ENCODE results near the gene POMC.

The POMC gene

GRCh38 chr2:25197336-25198208, 29.2 kb upstream of the POMC start:
- H3K9me3 ChIP-seq (ENCODE audit: low read length): no peaks in the 10 kb centered on the region
- H3K36me3 ChIP-seq (ENCODE audit: insufficient read depth, low read length): no peaks in the 10 kb centered on the region
- H3K4me1 ChIP-seq (ENCODE audit: insufficient read depth, low read length): peaks cover 10% of the 10 kb centered on the region
- H3K4me3 ChIP-seq (ENCODE audit: low read length): no peak overlapping the region
- peaks cover 17% of the 10 kb centered on the region for H3K27me3 ChIP-seq (ENCODE audit: insufficient read depth, low read length)
- H2AFZ ChIP-seq (ENCODE audit: low read depth, low read length): no peak overlapping the region

GRCh38 chr2:25194576-25195122, 26.3 kb upstream of the POMC start:
- H3K27me3 ChIP-seq (ENCODE audit: insufficient read depth, low read length): peaks cover 20% of the 10 kb centered on the region
- no peak overlapping the region for H3K4me3 ChIP-seq (ENCODE audit: low read length)
- no peaks in the 10 kb centered on the region for H3K9me3 ChIP-seq (ENCODE audit: low read length)
- H3K4me1 ChIP-seq (ENCODE audit: insufficient read depth, low read length): peaks cover 18% of the 10 kb centered on the region
- H2AFZ ChIP-seq (ENCODE audit: low read depth, low read length): no peak overlapping the region
- H3K36me3 ChIP-seq (ENCODE audit: insufficient read depth, low read length): no peaks in the 10 kb centered on the region

GRCh38 chr2:25190536-25190935, 22.2 kb upstream of the POMC start:
- Histone ChIP-seq H2AFZ (ENCODE audit: low read depth, low read length) (no peak overlapping the region), H3K9me3 (ENCODE audit: low read length) (no peaks in the 10 kb centered on the region), H3K4me3 (ENCODE audit: low read length) (no peak overlapping the region), H3K36me3 (ENCODE audit: insufficient read depth, low read length) (no peaks in the 10 kb centered on the region), H3K27me3 (ENCODE audit: insufficient read depth, low read length) (peaks cover 9% of the 10 kb centered on the region), H3K4me1 (ENCODE audit: insufficient read depth, low read length) (peaks cover 14% of the 10 kb centered on the region)

- H3K4me1 ChIP-seq (ENCODE audit: insufficient read depth, low read length): peaks cover 10% of the 10 kb centered on the region
- no peak overlapping the region for H2AFZ ChIP-seq (ENCODE audit: low read depth, low read length)
- peaks cover 4% of the 10 kb centered on the region for H3K27me3 ChIP-seq (ENCODE audit: insufficient read depth, low read length)
These were observed 20.0 kb upstream of the POMC start for GRCh38 chr2:25188405-25188804.

GRCh38 chr2:25187729-25188350, 19.5 kb upstream of the POMC start:
- Histone ChIP-seq H3K4me1 (ENCODE audit: insufficient read depth, low read length) (peaks cover 10% of the 10 kb centered on the region), H2AFZ (ENCODE audit: low read depth, low read length) (no peak overlapping the region), H3K27me3 (ENCODE audit: insufficient read depth, low read length) (peaks cover 4% of the 10 kb centered on the region), H3K36me3 (ENCODE audit: insufficient read depth, low read length) (no peaks in the 10 kb centered on the region), H3K4me3 (ENCODE audit: low read length) (no peak overlapping the region), H3K9me3 (ENCODE audit: low read length) (no peaks in the 10 kb centered on the region)

More at GRCh38 chr2:25188405-25188804, 20.0 kb upstream of the POMC start:
- no peaks in the 10 kb centered on the region for H3K36me3 ChIP-seq (ENCODE audit: insufficient read depth, low read length)
- no peaks in the 10 kb centered on the region for H3K9me3 ChIP-seq (ENCODE audit: low read length)
- H3K4me3 ChIP-seq (ENCODE audit: low read length): no peak overlapping the region

- Histone ChIP-seq H3K4me3 (ENCODE audit: low read length) (no peak overlapping the region), H3K4me1 (ENCODE audit: insufficient read depth, low read length) (no peaks in the 10 kb centered on the region), H2AFZ (ENCODE audit: low read depth, low read length) (no peak overlapping the region), H3K9me3 (ENCODE audit: low read length) (no peaks in the 10 kb centered on the region), H3K36me3 (ENCODE audit: insufficient read depth, low read length) (no peaks in the 10 kb centered on the region), H3K27me3 (ENCODE audit: insufficient read depth, low read length) (no peaks in the 10 kb centered on the region)
These were observed 15.9 kb upstream of the POMC start for GRCh38 chr2:25184254-25184653.

- H3K4me1 ChIP-seq (ENCODE audit: insufficient read depth, low read length): peaks cover 25% of the 10 kb centered on the region
- no peak overlapping the region for H3K4me3 ChIP-seq (ENCODE audit: low read length)
- H2AFZ ChIP-seq (ENCODE audit: low read depth, low read length): no peak overlapping the region
- H3K36me3 ChIP-seq (ENCODE audit: insufficient read depth, low read length): no peaks in the 10 kb centered on the region
- peaks cover 3% of the 10 kb centered on the region for H3K27me3 ChIP-seq (ENCODE audit: insufficient read depth, low read length)
- no peaks in the 10 kb centered on the region for H3K9me3 ChIP-seq (ENCODE audit: low read length)
These were observed 10.6 kb upstream of the POMC start for GRCh38 chr2:25178976-25179375.

- Histone ChIP-seq H3K9me3 (ENCODE audit: low read length) (no peaks in the 10 kb centered on the region), H3K4me1 (ENCODE audit: insufficient read depth, low read length) (peaks cover 25% of the 10 kb centered on the region), H3K4me3 (ENCODE audit: low read length) (no peak overlapping the region), H3K36me3 (ENCODE audit: insufficient read depth, low read length) (no peaks in the 10 kb centered on the region), H2AFZ (ENCODE audit: low read depth, low read length) (no peak overlapping the region), H3K27me3 (ENCODE audit: insufficient read depth, low read length) (peaks cover 4% of the 10 kb centered on the region)
These were observed 8.8 kb upstream of the POMC start for GRCh38 chr2:25177211-25177611.

- Histone ChIP-seq H2AFZ (ENCODE audit: low read depth, low read length) (no peak overlapping the region), H3K36me3 (ENCODE audit: insufficient read depth, low read length) (no peaks in the 10 kb centered on the region), H3K27me3 (ENCODE audit: insufficient read depth, low read length) (peaks cover 4% of the 10 kb centered on the region), H3K4me3 (ENCODE audit: low read length) (no peak overlapping the region), H3K4me1 (ENCODE audit: insufficient read depth, low read length) (peaks cover 25% of the 10 kb centered on the region), H3K9me3 (ENCODE audit: low read length) (no peaks in the 10 kb centered on the region)
These were observed 8.3 kb upstream of the POMC start for GRCh38 chr2:25176541-25177181.

GRCh38 chr2:25176138-25176537, 7.8 kb upstream of the POMC start:
- Histone ChIP-seq H3K4me3 (ENCODE audit: low read length) (no peak overlapping the region), H3K4me1 (ENCODE audit: insufficient read depth, low read length) (peaks cover 25% of the 10 kb centered on the region), H2AFZ (ENCODE audit: low read depth, low read length) (no peak overlapping the region), H3K27me3 (ENCODE audit: insufficient read depth, low read length) (peaks cover 4% of the 10 kb centered on the region), H3K36me3 (ENCODE audit: insufficient read depth, low read length) (no peaks in the 10 kb centered on the region), H3K9me3 (ENCODE audit: low read length) (no peaks in the 10 kb centered on the region)

GRCh38 chr2:25174192-25174861, 5.9 kb upstream of the POMC start:
- Histone ChIP-seq H2AFZ (ENCODE audit: low read depth, low read length) (no peak overlapping the region), H3K4me1 (ENCODE audit: insufficient read depth, low read length) (peaks cover 25% of the 10 kb centered on the region), H3K27me3 (ENCODE audit: insufficient read depth, low read length) (peaks cover 18% of the 10 kb centered on the region), H3K36me3 (ENCODE audit: insufficient read depth, low read length) (no peaks in the 10 kb centered on the region), H3K9me3 (ENCODE audit: low read length) (peaks cover 1% of the 10 kb centered on the region), H3K4me3 (ENCODE audit: low read length) (no peak overlapping the region)

GRCh38 chr2:25173719-25174118, 5.3 kb upstream of the POMC start:
- peaks cover 27% of the 10 kb centered on the region for H3K4me1 ChIP-seq (ENCODE audit: insufficient read depth, low read length)
- H3K4me3 ChIP-seq (ENCODE audit: low read length): no peak overlapping the region
- H2AFZ ChIP-seq (ENCODE audit: low read depth, low read length): no peak overlapping the region
- peaks cover 1% of the 10 kb centered on the region for H3K9me3 ChIP-seq (ENCODE audit: low read length)
- no peaks in the 10 kb centered on the region for H3K36me3 ChIP-seq (ENCODE audit: insufficient read depth, low read length)
- peaks cover 24% of the 10 kb centered on the region for H3K27me3 ChIP-seq (ENCODE audit: insufficient read depth, low read length)

Measured in neuron (in vitro differentiated cells).